H9 (cell line): ENCODE measurements around the gene NUP210L. TPM values are rescaled to one million over a fixed set of nuclear protein-coding genes. Genes with fewer than 3 reads are reported as not detected.

Source experiments
- DNase-seq: peaks from one replicate; pipeline ENCODE4 v3.0.0-alpha.2; 2017
- H2AFZ ChIP-seq: one replicate; pipeline ENCODE4 v1.6.1; 2013; ENCODE audit warnings: mild to moderate bottlenecking, low read length, control low read depth, moderate library complexity
- H2AK5ac ChIP-seq: 2 replicates; pipeline ENCODE4 v1.6.1; 2013; ENCODE audit warnings: low read length, control low read depth, mixed read lengths; ENCODE audit not compliant: insufficient read length
- H2BK120ac ChIP-seq: one replicate; pipeline ENCODE4 v1.6.1; 2013; ENCODE audit warnings: low read depth, mild to moderate bottlenecking, low read length, control low read depth, inconsistent platforms; ENCODE audit not compliant: poor library complexity, severe bottlenecking
- H2BK12ac ChIP-seq: 2 replicates; pipeline ENCODE4 v1.6.1; 2013; ENCODE audit warnings: low read length, control low read depth, mixed read lengths, low read depth; ENCODE audit not compliant: insufficient read length
- H2BK15ac ChIP-seq: 2 replicates; pipeline ENCODE4 v1.6.1; 2013; ENCODE audit warnings: low read depth, low read length, control low read depth
- H2BK20ac ChIP-seq: one replicate; pipeline ENCODE4 v1.6.1; 2013; ENCODE audit warnings: low read depth, mild to moderate bottlenecking, low read length, control low read depth, inconsistent platforms; ENCODE audit not compliant: poor library complexity, severe bottlenecking
- H2BK5ac ChIP-seq: 2 replicates; pipeline ENCODE4 v1.6.1; 2013; ENCODE audit warnings: low read length, control low read depth, mixed read lengths; ENCODE audit not compliant: insufficient read length
- H3K14ac ChIP-seq: 2 replicates; pipeline ENCODE4 v1.6.1; 2013; ENCODE audit warnings: low read length, control low read depth; ENCODE audit not compliant: insufficient read depth
- H3K18ac ChIP-seq: 2 replicates; pipeline ENCODE4 v1.6.1; 2013; ENCODE audit warnings: low read depth, mild to moderate bottlenecking, mixed read lengths, low read length, control low read depth; ENCODE audit not compliant: insufficient read length
- H3K23ac ChIP-seq: 2 replicates; pipeline ENCODE4 v1.6.1; 2013; ENCODE audit warnings: low read length, control low read depth, mixed read lengths, low read depth; ENCODE audit not compliant: insufficient read length
- H3K23me2 ChIP-seq: 2 replicates; pipeline ENCODE4 v1.6.1; 2013; ENCODE audit warnings: low read depth, mild to moderate bottlenecking, mixed read lengths, low read length, control low read depth; ENCODE audit not compliant: insufficient read length, poor library complexity, severe bottlenecking
- H3K27ac ChIP-seq: 2 replicates; pipeline ENCODE4 v1.5.1; 2013; ENCODE audit warnings: low read length, control low read depth, mixed read lengths, low read depth; ENCODE audit not compliant: insufficient read length
- H3K27me3 ChIP-seq: 2 replicates; pipeline ENCODE4 v1.6.1; 2013; ENCODE audit warnings: low read length, control low read depth, inconsistent platforms; ENCODE audit not compliant: insufficient read depth
- H3K4ac ChIP-seq: 2 replicates; pipeline ENCODE4 v1.6.1; 2013; ENCODE audit warnings: low read depth, mild to moderate bottlenecking, control low read depth, inconsistent platforms, low read length, moderate library complexity
- H3K4me1 ChIP-seq: 2 replicates; pipeline ENCODE4 v1.6.1; 2013; ENCODE audit warnings: low read length, control low read depth, inconsistent platforms; ENCODE audit not compliant: insufficient read depth
- H3K4me2 ChIP-seq: 2 replicates; pipeline ENCODE4 v1.6.1; 2013; ENCODE audit warnings: low read length, control low read depth, mixed read lengths; ENCODE audit not compliant: insufficient read length, insufficient read depth
- H3K56ac ChIP-seq: 2 replicates; pipeline ENCODE4 v1.6.1; 2013; ENCODE audit warnings: low read depth, mild to moderate bottlenecking, mixed read lengths, low read length, control low read depth; ENCODE audit not compliant: insufficient read length
- H3K79me1 ChIP-seq: 2 replicates; pipeline ENCODE4 v1.6.1; 2013; ENCODE audit warnings: low read depth, mild to moderate bottlenecking, moderate library complexity, low read length, control low read depth, inconsistent platforms; ENCODE audit not compliant: insufficient read depth, poor library complexity, severe bottlenecking
- H3K79me2 ChIP-seq: 2 replicates; pipeline ENCODE4 v1.6.1; 2013; ENCODE audit warnings: low read length, control low read depth, inconsistent platforms; ENCODE audit not compliant: insufficient read depth
- H3K9ac ChIP-seq: 2 replicates; pipeline ENCODE4 v1.6.1; 2013; ENCODE audit warnings: low read length, control low read depth, mixed read lengths; ENCODE audit not compliant: insufficient read length; ENCODE audit errors: extremely low read depth
- H3K9me3 ChIP-seq: one replicate; pipeline ENCODE4 v1.6.1; 2013; ENCODE audit warnings: low read depth, low read length, inconsistent platforms; ENCODE audit not compliant: control insufficient read depth
- H3T11ph ChIP-seq: one replicate; pipeline ENCODE4 v1.6.1; 2013; ENCODE audit warnings: mild to moderate bottlenecking, low read length, control low read depth, inconsistent platforms
- H4K20me1 ChIP-seq: one replicate; pipeline ENCODE4 v1.6.1; 2013; ENCODE audit not compliant: control insufficient read depth, insufficient read length, insufficient read depth
- H4K5ac ChIP-seq: 2 replicates; pipeline ENCODE4 v1.6.1; 2013; ENCODE audit warnings: low read depth, mild to moderate bottlenecking, mixed read lengths, low read length, control low read depth; ENCODE audit not compliant: insufficient read length
- H4K8ac ChIP-seq: replicated peaks from 2 replicates; pipeline ENCODE4 v1.6.1; 2013; ENCODE audit warnings: low read length, control low read depth, mixed read lengths, low read depth; ENCODE audit not compliant: insufficient read length
- H4K91ac ChIP-seq: 2 replicates; pipeline ENCODE4 v1.6.1; 2013; ENCODE audit warnings: low read depth, mild to moderate bottlenecking, moderate library complexity, mixed read lengths, low read length, control low read depth; ENCODE audit not compliant: insufficient read length
- H3K27ac Mint-ChIP-seq, 3 experiments: 2 replicates in 2 of 3; 3 replicates in 1 of 3; pipeline ENCODE4 v1.8.0; 2020 to 2021; ENCODE audit warnings: mixed read lengths in 3 of 3, mild to moderate bottlenecking in 1 of 3, moderate library complexity in 1 of 3
- H3K27me3 Mint-ChIP-seq: 2 replicates; pipeline ENCODE4 v1.8.0; 2021; ENCODE audit warnings: low read depth, mild to moderate bottlenecking, moderate library complexity, mixed read lengths
- H3K36me3 Mint-ChIP-seq, 3 experiments: 2 replicates in 2 of 3; 3 replicates in 1 of 3; pipeline ENCODE4 v1.8.0; 2020 to 2021; ENCODE audit warnings: low read depth in 3 of 3, mixed read lengths in 3 of 3; ENCODE audit not compliant: insufficient read depth in 1 of 3
- H3K4me1 Mint-ChIP-seq, 2 experiments: 2 replicates each; pipeline ENCODE4 v1.8.0; 2020; ENCODE audit warnings: mixed read lengths in 2 of 2
- H3K4me3 Mint-ChIP-seq, 2 experiments: 2 replicates in 1 of 2; 3 replicates in 1 of 2; pipeline ENCODE4 v1.8.0; 2020 to 2021; ENCODE audit warnings: mild to moderate bottlenecking in 2 of 2, mixed read lengths in 2 of 2, moderate library complexity in 1 of 2
- H3K9me3 Mint-ChIP-seq, 2 experiments: 2 replicates in 1 of 2; 3 replicates in 1 of 2; pipeline ENCODE4 v1.8.0; 2020; ENCODE audit warnings: mild to moderate bottlenecking in 2 of 2, mixed read lengths in 2 of 2, moderate library complexity in 1 of 2
- WGBS: extraction: QIAGEN DNeasy Blood & Tissue Kit; methylation state at CpG from one replicate; pipeline ENCODE4 v1.1.7; 2013; ENCODE audit warnings: missing lambda C conversion rate, low lambda C conversion rate, mixed read lengths; ENCODE audit not compliant: insufficient read length; ENCODE audit errors: extremely low coverage; 5-methylcytosine and 5-hydroxymethylcytosine counted together
- total RNA-seq: library from RNA; stranded (reverse); gene quantifications from 2 replicates; pipeline ENCODE4 v1.2.1, GENCODE V29; 2021
- TF ChIP-seq, protein P1 (sequence below): fragments of 200-600 bp; sonication (generic); conservative IDR thresholded peaks from 3 replicates; pipeline ENCODE4 v1.8.0; 2021; ENCODE audit warnings: antibody characterized with exemption, mild to moderate bottlenecking

NUP210L gene
- total RNA-seq, 1 experiment from 2014 or later, result 0.04 TPM

DNA sequence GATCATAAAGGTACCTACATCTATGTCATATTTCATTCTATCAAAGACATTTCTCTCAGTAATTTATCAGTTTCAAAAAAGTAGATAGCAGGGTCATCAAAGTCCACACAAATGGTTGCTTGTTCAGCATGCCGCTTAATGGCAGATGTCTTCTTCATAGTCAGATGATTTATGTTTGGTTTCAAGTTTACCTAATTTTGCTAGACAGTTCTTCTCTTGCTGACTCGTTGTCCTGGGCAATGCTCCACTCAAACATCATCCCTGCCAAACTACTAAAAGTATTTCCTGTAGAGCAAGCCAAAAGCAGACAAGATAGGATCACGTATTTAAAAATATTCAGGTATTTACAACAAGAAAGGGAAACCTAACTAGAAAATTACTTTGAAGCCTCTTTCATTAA, 13.6 kb downstream of the NUP210L start:
- no peak overlapping the region for H4K5ac ChIP-seq
- no peak for DNase-seq
- TF ChIP-seq, protein P1, sequence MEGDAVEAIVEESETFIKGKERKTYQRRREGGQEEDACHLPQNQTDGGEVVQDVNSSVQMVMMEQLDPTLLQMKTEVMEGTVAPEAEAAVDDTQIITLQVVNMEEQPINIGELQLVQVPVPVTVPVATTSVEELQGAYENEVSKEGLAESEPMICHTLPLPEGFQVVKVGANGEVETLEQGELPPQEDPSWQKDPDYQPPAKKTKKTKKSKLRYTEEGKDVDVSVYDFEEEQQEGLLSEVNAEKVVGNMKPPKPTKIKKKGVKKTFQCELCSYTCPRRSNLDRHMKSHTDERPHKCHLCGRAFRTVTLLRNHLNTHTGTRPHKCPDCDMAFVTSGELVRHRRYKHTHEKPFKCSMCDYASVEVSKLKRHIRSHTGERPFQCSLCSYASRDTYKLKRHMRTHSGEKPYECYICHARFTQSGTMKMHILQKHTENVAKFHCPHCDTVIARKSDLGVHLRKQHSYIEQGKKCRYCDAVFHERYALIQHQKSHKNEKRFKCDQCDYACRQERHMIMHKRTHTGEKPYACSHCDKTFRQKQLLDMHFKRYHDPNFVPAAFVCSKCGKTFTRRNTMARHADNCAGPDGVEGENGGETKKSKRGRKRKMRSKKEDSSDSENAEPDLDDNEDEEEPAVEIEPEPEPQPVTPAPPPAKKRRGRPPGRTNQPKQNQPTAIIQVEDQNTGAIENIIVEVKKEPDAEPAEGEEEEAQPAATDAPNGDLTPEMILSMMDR, result no peak
- H3K27ac Mint-ChIP-seq, result no peak overlapping the region
- H3K79me2 ChIP-seq, result no peaks in the 10 kb centered on the region
- no peaks in the 10 kb centered on the region for H3K36me3 Mint-ChIP-seq
- no peak overlapping the region for H3K23ac ChIP-seq
- no peak overlapping the region for H3K18ac ChIP-seq
- no peaks in the 10 kb centered on the region for H3K23me2 ChIP-seq
- H3K9ac ChIP-seq, result no peak overlapping the region
- no peak overlapping the region for H2AFZ ChIP-seq
- no peak overlapping the region for H3K14ac ChIP-seq
- no peaks in the 10 kb centered on the region for H3K4me1 Mint-ChIP-seq
- H4K20me1 ChIP-seq, result no peaks in the 10 kb centered on the region
- H3K9me3 Mint-ChIP-seq, result no peaks in the 10 kb centered on the region
- H3T11ph ChIP-seq, result no peak overlapping the region
- H3K27ac ChIP-seq, result no peak overlapping the region
- H3K4me3 Mint-ChIP-seq, result no peak overlapping the region
- no peaks in the 10 kb centered on the region for H3K79me1 ChIP-seq
- H3K4me1 ChIP-seq, result no peaks in the 10 kb centered on the region
- H3K27me3 ChIP-seq, result no peaks in the 10 kb centered on the region
- H2BK12ac ChIP-seq, result no peak overlapping the region
- H2BK5ac ChIP-seq, result no peak overlapping the region
- H2BK15ac ChIP-seq, result no peak overlapping the region
- H3K27me3 Mint-ChIP-seq, result no peaks in the 10 kb centered on the region
- H3K4me2 ChIP-seq, result no peak overlapping the region
- H4K8ac ChIP-seq, result no peak overlapping the region
- H3K4ac ChIP-seq, result no peak overlapping the region
- H2BK120ac ChIP-seq, result no peak overlapping the region
- no CpG with 5 or more reads among the region's 3 CpGs for WGBS
- no peak overlapping the region for H3K56ac ChIP-seq
- H3K9me3 ChIP-seq, result no peaks in the 10 kb centered on the region
- no peak overlapping the region for H2AK5ac ChIP-seq
- H4K91ac ChIP-seq, result no peak overlapping the region
- H2BK20ac ChIP-seq, result no peak overlapping the region
